NCI-H774 (cell line): ENCODE data around the gene NCEH1.

Source experiments
- DNase-seq: peaks from one replicate; lab custom pipeline; 2025; lab: John Stamatoyannopoulos, UW

NCEH1 gene

DNA sequence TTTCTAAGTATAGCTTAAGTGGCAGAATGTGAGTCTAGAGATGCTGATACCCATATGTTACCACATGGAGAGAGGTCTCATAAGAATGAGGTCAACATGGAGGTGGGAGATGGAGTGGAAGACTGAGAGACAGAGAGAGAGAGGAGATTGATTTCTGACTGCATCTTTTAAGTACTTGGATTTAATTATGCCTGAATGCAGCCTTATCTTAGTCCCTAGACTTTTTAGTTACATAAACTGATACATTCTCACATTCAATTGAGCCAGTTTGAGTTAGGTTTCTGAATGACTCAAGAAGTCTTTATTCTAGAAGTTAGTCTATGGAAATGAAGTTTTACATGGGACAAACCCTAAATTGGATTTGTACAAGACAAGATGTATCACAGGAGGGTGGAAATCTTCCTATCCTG is 129.1 kb downstream of the NCEH1 start:
- no peak for DNase-seq

DNA sequence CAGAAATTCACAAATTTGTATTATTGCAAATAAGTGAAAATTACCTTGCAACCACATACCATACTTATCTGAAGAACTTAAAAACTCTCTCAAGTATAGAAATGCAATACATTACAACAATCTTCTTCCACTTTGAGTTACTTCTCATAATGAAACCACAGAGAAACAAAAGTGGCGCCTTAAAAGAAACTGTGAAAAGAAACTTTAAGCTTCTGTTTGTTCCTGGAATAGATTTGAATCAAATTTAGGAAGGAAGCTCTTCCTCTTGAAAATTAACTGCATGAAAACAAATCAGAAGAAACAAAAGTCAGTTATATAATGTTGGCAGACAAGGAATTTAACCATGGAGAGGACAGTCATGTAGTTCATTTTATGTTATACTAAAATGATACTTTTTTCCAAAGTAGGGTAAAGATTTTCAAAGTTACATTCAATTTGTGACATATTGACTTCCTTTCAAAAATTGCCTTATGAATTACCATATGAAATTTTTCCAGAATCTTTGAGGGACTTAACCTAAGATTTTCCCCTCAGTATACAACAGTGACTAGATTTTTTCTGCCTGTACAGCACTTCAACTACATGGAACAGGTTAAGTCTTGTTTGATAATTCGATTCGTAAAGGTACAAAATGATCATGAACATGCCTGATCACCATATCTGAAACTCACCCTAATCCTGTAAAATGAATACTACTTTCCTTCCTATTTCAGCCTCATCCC is 130.0 kb downstream of the NCEH1 start:
- DNase-seq, result no peak
